ENCODE results near the gene FAM83D. TPM values are rescaled to one million over a fixed set of nuclear protein-coding genes. Genes with fewer than 3 reads are reported as not detected.

FAM83D gene
- total and polyA plus RNA-seq, 2 donors (not counting 1 experiment from before 2014, with no cell fraction given), result 0.82 to 1.7 TPM

DNA sequence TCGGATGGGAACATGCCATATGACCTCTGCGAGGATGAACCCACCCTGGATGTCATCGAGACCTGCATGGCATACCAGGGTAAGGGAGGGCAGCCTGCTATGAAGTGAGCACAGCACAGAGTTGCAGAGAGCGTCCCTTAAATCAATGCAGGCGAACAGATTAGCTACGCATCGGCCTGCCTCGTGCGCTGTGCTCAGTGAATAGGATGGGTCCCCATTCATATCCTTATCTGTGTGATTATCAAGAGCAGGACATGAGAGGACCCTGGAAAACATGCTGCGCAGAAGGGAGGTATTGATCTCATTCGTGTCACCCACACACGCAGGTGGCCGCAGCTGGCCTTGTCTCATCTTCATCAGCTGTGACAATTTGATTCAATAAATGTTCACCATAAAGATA lies 25.6 kb upstream of the FAM83D start:
- TF ChIP-seq EZH2 (IDR thresholded peaks at IDR 0.05; ENCODE audit: borderline replicate concordance, insufficient read depth, low read depth, low read length, poor library complexity, severe bottlenecking), result no peak
- TF ChIP-seq, protein P1, sequence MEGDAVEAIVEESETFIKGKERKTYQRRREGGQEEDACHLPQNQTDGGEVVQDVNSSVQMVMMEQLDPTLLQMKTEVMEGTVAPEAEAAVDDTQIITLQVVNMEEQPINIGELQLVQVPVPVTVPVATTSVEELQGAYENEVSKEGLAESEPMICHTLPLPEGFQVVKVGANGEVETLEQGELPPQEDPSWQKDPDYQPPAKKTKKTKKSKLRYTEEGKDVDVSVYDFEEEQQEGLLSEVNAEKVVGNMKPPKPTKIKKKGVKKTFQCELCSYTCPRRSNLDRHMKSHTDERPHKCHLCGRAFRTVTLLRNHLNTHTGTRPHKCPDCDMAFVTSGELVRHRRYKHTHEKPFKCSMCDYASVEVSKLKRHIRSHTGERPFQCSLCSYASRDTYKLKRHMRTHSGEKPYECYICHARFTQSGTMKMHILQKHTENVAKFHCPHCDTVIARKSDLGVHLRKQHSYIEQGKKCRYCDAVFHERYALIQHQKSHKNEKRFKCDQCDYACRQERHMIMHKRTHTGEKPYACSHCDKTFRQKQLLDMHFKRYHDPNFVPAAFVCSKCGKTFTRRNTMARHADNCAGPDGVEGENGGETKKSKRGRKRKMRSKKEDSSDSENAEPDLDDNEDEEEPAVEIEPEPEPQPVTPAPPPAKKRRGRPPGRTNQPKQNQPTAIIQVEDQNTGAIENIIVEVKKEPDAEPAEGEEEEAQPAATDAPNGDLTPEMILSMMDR (IDR thresholded peaks at IDR 0.05), result no peak
- H3K27ac ChIP-seq (ENCODE audit: low read length in 2 of 2), result no peak overlapping the region
- intact Hi-C loops (cut with micrococcal nuclease), result no loop called here
- H4K20me1 ChIP-seq (ENCODE audit: control insufficient read depth, insufficient read depth, low read length, poor library complexity, severe bottlenecking), result peaks cover 68% of the 10 kb centered on the region
- no peak overlapping the region for H3K4me2 ChIP-seq (replicated peaks; ENCODE audit: low read depth, low read length, poor library complexity, severe bottlenecking)
- no peak overlapping the region for H3K9ac ChIP-seq (ENCODE audit: low read length)
- POLR2A ChIA-PET, result interaction anchor here (0.6 to 1.2 kb wide), 2 partner anchors 49 to 95 kb away, joined by 3 read pairs; partner anchors contain the start of gene PPP1R16B
- 100% methylated on average over 7 of the region's 13 CpGs for WGBS (ENCODE audit: insufficient coverage)
- H3K9me3 Mint-ChIP-seq (ENCODE audit: insufficient read depth), result no peaks in the 10 kb centered on the region
- no peaks in the 10 kb centered on the region for H3K27me3 Mint-ChIP-seq
- no peak overlapping the region for H3K4me3 Mint-ChIP-seq
- peaks cover 8% of the 10 kb centered on the region for H3K4me1 Mint-ChIP-seq
- H3K4me3 ChIP-seq (ENCODE audit: control extremely low read depth in 1 of 5, extremely low read depth in 1 of 5, insufficient read depth in 1 of 5, low read depth in 2 of 5, low read length in 4 of 5), result no peak overlapping the region
- DNase-seq (no peak), ATAC-seq (ENCODE audit: low read depth) (no peak)
- peaks cover 83% of the 10 kb centered on the region for H3K79me2 ChIP-seq (ENCODE audit: control insufficient read depth, insufficient read depth, low read length)
- H3K9me3 ChIP-seq (ENCODE audit: control extremely low read depth in 1 of 3, control insufficient read depth in 2 of 3, insufficient read depth in 1 of 3, low read length in 2 of 3), result no peaks in the 10 kb centered on the region
- H3K27ac Mint-ChIP-seq, result peak overlapping the region; percentile 46
- no peak overlapping the region for H2AFZ ChIP-seq (ENCODE audit: insufficient read depth, low read depth, low read length, poor library complexity, severe bottlenecking)
- no peaks in the 10 kb centered on the region for H3K4me1 ChIP-seq (ENCODE audit: control insufficient read depth in 2 of 2, insufficient read depth in 2 of 2, low read length in 2 of 2)
- CTCF ChIA-PET, result no interaction called here
- peaks cover 4 to 89% of the 10 kb centered on the region in 2 experiments for H3K36me3 ChIP-seq (replicated peaks in 1 of 2; ENCODE audit: control extremely low read depth in 1 of 2, control insufficient read depth in 1 of 2, extremely low read depth in 1 of 2, insufficient read depth in 2 of 2, low read length in 1 of 2)
- H3K27me3 ChIP-seq (replicated peaks in 1 of 4; ENCODE audit: control extremely low read depth in 1 of 4, control insufficient read depth in 3 of 4, insufficient read depth in 4 of 4, low read length in 3 of 4), result no peaks in the 10 kb centered on the region

- no peak overlapping the region for H2AFZ ChIP-seq (ENCODE audit: insufficient read depth, low read depth, low read length, poor library complexity, severe bottlenecking)
- peaks cover 4 to 92% of the 10 kb centered on the region in 2 experiments for H3K36me3 ChIP-seq (replicated peaks in 1 of 2; ENCODE audit: control extremely low read depth in 1 of 2, control insufficient read depth in 1 of 2, extremely low read depth in 1 of 2, insufficient read depth in 2 of 2, low read length in 1 of 2)
- no peaks in the 10 kb centered on the region for H3K27me3 ChIP-seq (replicated peaks in 1 of 4; ENCODE audit: control extremely low read depth in 1 of 4, control insufficient read depth in 3 of 4, insufficient read depth in 4 of 4, low read length in 3 of 4)
- H3K79me2 ChIP-seq (ENCODE audit: control insufficient read depth, insufficient read depth, low read length), result peaks cover 78% of the 10 kb centered on the region
- Mint-ChIP-seq H3K4me3 (no peak overlapping the region), H3K4me1 (peaks cover 2% of the 10 kb centered on the region), H3K27ac (no peak overlapping the region), H3K27me3 (no peaks in the 10 kb centered on the region), H3K9me3 (ENCODE audit: insufficient read depth) (no peaks in the 10 kb centered on the region)
- H3K4me1 ChIP-seq (ENCODE audit: control insufficient read depth in 2 of 2, insufficient read depth in 2 of 2, low read length in 2 of 2), result no peaks in the 10 kb centered on the region
- ATAC-seq (ENCODE audit: low read depth) (no peak), DNase-seq (no peak)
- ChIA-PET POLR2A (interaction anchor here (0.6 kb wide), 1 partner anchor 26 kb away, joined by 4 read pairs; no protein-coding TSS in a partner anchor), CTCF (no interaction called here)
- H3K9ac ChIP-seq (ENCODE audit: low read length), result no peak overlapping the region
- H4K20me1 ChIP-seq (ENCODE audit: control insufficient read depth, insufficient read depth, low read length, poor library complexity, severe bottlenecking), result peaks cover 69% of the 10 kb centered on the region
- no peaks in the 10 kb centered on the region for H3K9me3 ChIP-seq (ENCODE audit: control extremely low read depth in 1 of 3, control insufficient read depth in 2 of 3, insufficient read depth in 1 of 3, low read length in 2 of 3)
- TF ChIP-seq, protein P1 (IDR thresholded peaks at IDR 0.05), result no peak
- no peak for TF ChIP-seq EZH2 (IDR thresholded peaks at IDR 0.05; ENCODE audit: borderline replicate concordance, insufficient read depth, low read depth, low read length, poor library complexity, severe bottlenecking)
- H3K4me3 ChIP-seq (ENCODE audit: control extremely low read depth in 1 of 5, extremely low read depth in 1 of 5, insufficient read depth in 1 of 5, low read depth in 2 of 5, low read length in 4 of 5), result no peak overlapping the region
- intact Hi-C loops (cut with micrococcal nuclease), result no loop called here
- H3K4me2 ChIP-seq (replicated peaks; ENCODE audit: low read depth, low read length, poor library complexity, severe bottlenecking), result no peak overlapping the region
- WGBS (ENCODE audit: insufficient coverage), result 94% methylated on average over 8 of the region's 8 CpGs
- H3K27ac ChIP-seq (ENCODE audit: low read length in 2 of 2), result no peak overlapping the region
Measured at GRCh38 chr20:38902601-38903000, 23.6 kb upstream of the FAM83D start.
